GM12891 (cell line): ENCODE measurements around the gene POLR2H.
A peak's percentile ranks its signal among the peaks of the same experiment; 100 is the strongest.

ENCODE experiments used
- PAX5 ChIP-seq: IDR thresholded peaks from 2 replicates; pipeline ENCODE4 v1.6.1; 2011; ENCODE audit warnings: low read length, moderate library complexity, mild to moderate bottlenecking; ENCODE audit not compliant: insufficient read depth, severe bottlenecking
- POLR2A ChIP-seq: IDR thresholded peaks from 2 replicates; pipeline ENCODE4 v1.6.1; 2011; ENCODE audit warnings: low read depth, low read length, control low read depth
- POLR2AphosphoS5 ChIP-seq: IDR thresholded peaks from 2 replicates; pipeline ENCODE4 v1.6.1; 2011; ENCODE audit warnings: low read depth, low read length, control low read depth
- SPI1 ChIP-seq: IDR thresholded peaks from 2 replicates; pipeline ENCODE4 v1.6.1; 2011; ENCODE audit warnings: low read depth, low read length, control low read depth
- TAF1 ChIP-seq: IDR thresholded peaks from 2 replicates; pipeline ENCODE4 v1.6.1; 2011; ENCODE audit warnings: low read depth, low read length, control low read depth

DNA sequence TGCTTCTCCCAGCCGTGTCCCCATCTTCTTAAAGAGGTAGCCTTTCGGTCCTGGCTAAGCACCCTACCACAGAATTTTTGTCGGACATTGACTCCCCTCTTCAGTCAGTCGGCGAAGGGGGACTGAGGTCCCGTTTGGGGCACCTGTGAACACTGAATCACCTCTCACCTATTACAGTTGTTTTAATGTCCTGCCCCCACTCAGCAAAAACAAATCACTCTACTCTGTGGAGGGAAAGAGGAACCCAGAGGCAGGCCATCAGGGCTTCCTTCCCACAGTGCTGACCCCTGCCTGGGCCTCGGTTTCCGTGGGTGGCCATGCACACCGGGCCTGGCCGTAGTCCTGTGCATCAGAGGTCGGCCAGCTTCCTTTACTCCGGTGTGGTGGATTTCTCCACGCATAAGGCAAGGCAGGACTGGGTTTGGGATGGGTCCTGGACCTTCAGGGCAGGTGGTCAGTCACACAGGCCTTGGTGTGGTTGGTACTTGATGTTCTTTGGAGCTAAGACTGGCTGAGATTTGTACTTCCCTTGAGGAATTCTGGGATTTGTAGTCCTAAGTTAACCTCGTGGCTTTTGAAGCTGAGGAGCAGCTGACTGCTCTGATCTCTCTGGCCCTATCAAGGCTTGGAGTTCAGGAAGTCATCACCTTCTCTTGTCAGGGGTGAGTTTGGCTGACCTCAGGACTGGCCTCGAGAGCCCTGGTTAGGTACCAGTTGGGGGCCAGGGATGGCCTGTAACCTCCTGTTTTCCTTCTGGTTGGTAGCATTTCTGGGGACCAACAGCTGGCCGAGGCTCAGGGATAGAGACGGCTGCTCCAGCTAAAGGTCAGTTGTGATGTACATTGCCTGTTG is 24.7 kb upstream of the POLR2H start:
- no peak for TF ChIP-seq POLR2AphosphoS5
- no peak for TF ChIP-seq TAF1
- 0 out of 2 replicates have a peak, but pooled peaks have one; percentile 21 for TF ChIP-seq SPI1
- TF ChIP-seq PAX5, result no peak
- no peak for TF ChIP-seq POLR2A
